HuH-7 (cell line): ENCODE data around the gene GPR35.
"Not testable (repeated sequence)": the region's sequence is repeated elsewhere in the genome, so short reads cannot be mapped to it uniquely, and the experiment has no call there.

ENCODE experiments used
- DNase-seq: peaks from one replicate; pipeline ENCODE4 v3.0.0; 2011; ENCODE audit warnings: low spot score

Gene GPR35

DNA sequence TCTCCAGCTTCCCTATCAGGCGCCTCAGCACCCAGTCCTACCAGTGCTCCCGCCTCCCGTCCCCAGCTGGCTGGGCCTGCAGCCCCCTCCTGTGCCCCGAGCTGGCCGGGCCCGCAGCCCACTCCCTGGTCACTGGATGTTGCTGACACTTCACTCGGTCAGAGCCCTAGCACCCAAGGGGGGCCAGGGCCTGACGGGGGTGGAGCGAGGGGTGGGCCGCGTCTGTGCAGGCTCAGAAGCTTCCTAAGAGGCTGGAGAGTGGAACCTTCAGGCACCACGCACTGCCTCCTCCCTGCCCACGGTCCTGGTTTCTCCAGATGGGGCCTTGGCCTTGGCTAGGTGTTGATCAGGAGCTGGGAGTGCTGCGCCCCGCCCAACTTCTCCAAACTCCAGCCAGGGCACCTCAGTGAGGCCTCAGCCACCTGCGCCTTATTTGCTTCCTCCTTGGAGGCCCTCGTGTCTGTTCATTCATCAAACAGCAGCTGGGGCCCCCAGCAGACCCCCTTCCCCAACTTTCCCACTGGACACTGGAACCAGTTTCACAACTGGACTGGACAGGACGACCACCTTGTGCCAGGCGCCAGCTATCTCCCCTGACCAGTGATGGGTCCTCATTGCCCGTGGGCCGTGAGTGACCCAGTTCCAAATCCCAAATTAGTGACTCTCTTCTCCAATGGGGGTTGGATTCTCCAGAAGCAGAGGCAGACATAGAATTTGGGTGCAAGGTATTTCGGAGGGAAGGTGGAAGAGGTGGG is 22.0 kb upstream of the GPR35 start:
- no peak for DNase-seq

DNA sequence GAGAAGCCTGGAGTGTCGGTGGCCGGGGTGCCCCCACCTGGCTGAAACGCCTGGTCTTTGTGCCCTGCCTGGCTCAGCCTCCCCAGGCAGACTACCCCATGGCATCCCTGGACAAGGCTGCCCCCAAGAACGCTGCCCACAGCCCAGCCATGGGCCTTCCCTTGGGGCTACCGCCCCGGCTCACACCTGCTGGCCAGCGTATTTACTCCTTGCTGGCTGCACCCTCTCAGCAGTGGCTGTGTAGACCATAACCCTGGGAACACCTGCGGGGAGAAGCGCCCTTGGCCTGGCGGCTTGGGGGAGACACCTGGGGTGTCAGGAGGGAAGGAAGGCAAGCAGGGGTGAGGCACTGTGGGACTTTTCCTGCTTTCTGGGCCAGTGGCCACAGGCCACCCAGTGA is 21.4 kb upstream of the GPR35 start:
- DNase-seq: no peak

DNA sequence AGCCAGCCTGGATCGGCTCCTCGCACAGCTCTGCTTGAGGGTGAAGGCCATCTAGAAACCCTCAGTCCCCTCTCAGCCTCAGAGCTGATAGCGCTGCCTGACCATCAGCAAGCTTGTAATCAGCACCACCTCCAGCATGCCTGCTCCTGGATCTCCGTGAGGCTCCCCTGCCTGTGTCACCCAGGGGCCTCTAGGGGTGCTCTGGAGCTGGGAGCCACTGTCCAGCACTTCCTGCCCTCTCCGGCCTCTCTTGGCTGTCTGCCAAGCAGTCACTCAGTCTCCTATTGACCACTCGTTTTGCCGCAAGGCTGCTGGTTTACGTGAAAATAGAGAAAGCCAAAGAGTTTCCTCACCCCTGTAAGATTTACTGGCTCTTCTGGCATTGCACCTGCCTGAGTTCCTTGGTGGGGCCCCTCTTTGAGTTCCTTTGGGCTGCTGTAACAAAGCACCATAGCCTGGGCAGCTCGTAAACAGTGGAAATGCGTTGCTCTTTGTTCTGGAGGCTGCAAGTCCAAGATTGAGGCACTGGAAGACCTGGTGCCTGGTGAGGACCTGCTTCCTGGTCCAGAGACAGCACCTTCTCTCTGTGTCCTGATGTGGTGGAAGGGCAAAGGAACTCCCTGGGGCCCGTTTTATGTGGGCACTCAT is 20.9 kb upstream of the GPR35 start:
- DNase-seq: peak; percentile 100

DNA sequence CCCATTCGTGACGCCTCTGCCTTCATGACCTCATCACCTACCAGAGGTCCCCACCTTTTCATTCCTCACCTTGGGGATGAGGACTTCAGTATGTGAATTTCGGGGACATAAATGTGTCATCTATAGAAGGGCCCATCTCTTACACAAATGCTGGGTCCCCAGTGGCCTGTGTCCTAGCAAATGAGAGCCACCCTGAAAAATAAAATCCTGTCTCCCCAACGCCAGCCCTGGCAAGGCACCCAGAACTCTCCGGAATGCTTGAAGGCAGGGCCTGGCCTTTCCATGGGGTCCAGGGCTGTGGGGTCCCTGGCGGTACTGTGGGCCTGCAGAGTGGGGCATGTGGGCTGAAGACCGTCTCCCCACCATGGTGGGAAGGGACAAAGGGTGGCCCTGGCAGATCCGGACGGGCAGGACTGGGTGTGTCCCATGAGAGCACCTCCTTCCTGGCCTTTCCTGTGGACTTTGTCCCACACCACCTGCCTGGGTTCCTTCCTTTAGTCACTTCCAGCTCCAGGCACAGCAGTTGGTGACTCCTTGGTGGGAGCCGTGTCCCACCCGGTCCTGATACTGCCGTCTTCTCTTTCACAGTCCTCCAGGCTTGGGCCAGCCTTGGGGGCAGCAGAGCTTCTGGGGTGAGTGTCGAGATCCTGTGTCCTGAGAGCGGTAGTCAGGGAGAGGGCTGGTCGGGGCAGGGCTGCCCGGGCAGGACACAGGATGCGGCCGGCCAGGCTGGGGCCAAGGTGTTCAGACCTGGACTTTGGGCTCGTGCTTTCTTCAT is 20.2 kb upstream of the GPR35 start:
- no peak for DNase-seq

DNA sequence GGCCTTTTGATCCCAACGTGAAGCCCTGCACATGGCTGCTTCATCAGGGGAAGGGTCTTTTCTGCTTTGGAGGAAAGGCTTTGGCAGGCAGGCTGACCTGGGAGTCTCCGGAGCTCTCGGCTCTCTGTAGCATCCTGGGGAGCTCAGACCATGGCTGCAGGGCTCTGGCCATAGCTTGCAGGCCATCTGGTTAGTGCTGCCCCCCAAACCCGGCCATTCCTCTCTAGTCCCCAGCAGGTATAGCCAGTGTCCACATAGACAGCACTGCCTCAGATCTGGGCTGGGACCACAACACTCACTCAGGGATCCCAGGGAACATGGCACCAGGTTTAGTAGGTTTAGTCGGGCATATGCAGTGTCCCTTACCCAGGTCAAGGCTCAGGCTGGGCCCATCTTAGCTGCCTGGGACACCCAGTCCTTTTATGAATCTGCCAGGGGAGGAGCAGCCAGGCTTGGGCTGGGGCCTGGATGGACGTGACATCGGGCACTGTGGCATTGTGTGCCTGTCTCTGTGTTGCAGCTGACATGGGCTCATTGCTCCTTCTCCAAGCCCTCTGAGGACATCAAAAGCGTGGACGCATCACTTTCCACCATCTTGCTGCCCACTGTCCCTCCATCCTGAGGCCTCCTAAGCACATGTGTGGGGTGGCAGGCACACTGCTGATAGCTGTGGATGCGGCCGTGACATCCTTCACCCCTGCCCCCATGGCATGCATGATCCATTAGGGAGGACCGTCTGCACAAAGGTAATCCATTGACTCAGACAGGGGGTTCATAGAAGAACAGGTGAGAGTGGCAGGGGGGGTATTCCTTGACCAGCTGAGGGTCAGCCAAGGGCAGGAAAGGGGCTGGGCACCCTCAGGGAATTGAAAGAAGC is 19.2 kb upstream of the GPR35 start:
- DNase-seq: no peak

DNA sequence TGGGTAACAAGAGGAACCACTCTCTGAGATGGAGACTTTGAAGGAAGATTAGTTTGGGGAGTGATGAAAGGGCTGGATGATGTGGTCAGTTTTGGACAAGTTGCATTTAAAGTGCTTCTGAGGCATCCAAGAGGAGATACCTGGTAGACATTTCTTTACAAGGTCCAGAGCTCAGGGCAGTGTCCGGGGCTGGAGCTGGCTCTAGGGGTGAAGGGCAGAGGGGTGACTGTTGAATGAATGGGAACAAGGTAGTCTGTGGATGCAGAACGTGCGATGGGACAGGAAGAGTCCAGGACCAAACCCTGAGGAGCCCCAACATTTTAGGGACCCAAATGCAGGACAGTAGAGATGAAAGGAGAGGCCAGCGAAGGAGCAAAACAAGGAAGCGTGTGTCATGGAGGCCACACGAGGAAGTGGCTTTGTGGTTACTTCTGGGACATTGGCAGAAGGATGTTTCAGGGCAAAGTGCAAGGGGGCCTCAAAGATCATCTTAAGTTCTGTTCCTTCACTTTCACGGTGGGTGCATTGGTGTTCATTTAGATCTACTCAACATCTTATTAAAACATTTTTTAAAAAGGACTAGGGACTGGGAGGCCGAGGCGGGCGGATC is 13.6 kb upstream of the GPR35 start:
- DNase-seq: no peak

DNA sequence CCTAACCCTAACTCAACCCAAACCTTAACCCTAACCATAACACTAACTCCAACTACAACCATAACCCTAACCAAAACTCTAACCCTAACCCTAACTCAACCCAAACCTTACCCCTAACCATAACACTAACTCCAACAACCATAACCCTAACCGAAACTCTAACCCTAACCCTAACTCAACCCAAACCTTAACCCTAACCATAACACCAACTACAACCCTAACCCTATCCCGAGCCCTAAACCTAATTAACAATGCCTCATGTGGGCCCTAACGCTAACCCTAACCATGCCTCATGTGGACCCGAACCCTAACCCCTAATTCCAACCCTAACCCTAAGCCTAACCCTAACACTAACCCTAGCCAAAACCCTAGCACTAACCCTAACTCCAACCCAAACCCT is 11.5 kb upstream of the GPR35 start:
- DNase-seq: no peak

DNA sequence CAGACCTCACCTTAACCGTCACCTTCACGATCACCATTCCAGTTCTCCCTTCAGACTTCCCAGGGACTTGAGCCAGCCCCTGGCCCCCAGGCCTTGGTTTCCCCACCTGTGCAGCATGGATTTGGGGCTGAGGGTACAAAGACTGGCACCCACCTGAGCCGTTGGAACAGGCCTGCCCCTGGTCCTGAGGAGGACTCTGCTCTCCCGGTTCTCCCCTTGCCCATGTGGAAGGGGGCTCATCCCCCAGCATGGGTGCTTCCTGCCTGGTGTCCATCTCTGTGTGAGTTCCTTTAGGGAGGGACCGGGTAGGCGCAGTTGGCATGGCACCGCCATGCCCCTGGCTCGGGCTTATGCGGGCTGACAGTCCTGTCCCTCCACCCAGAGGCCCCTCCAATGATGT is 10.9 kb upstream of the GPR35 start:
- DNase-seq: no peak

DNA sequence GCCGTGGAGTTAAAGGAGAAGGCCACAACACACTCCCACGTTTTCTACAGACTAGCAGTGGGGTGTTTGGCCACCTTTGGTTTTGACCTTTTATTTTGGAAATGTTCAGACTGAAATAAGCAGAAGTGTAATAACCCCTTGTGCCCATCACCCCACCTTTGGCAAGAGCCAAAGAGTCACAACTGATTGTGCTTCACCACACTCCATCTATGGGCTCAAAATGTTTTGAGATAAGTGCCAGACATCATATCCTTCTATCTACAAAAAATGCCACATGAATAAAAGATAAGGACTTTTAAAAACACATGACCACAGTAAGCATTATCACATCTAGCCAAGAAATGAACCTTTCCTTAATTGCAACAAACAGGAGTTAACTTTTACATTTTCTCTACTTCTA is 9.9 kb upstream of the GPR35 start:
- no peak for DNase-seq

DNA sequence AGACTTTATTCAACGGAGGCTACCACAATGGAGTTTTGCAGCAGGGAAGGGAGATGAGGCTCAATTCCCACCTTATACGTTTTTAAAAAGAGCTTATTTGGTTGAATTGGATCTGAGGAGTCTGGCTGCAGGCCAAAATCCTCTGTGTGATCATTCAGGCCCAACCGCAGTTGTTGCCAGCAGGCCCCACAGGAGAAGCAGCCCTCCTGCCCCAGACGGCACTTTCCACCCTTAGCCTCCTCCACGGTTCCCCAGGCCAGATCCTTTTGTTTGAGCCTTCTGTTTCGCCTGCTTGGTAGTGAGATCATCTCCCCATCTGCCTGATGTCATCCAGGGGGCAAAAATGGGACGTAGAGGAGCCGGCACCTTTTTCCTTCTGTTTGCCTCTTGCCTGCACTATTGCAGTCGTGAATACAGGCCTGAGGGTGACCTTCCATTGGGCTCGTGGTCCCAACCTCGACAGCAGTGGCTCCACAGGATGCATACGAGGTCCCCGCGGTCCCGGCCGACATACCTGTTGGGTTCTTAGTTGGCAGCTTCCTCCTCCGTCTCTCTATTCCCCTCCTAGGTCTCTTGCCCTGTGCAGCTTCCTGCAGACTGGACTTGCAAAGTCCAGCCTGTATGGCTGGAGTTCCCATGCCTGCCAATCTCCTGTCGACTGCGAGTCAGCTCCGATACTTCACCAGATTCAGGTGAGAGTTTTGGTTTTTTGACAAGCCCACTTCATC is 9.3 kb upstream of the GPR35 start:
- no peak for DNase-seq

DNA sequence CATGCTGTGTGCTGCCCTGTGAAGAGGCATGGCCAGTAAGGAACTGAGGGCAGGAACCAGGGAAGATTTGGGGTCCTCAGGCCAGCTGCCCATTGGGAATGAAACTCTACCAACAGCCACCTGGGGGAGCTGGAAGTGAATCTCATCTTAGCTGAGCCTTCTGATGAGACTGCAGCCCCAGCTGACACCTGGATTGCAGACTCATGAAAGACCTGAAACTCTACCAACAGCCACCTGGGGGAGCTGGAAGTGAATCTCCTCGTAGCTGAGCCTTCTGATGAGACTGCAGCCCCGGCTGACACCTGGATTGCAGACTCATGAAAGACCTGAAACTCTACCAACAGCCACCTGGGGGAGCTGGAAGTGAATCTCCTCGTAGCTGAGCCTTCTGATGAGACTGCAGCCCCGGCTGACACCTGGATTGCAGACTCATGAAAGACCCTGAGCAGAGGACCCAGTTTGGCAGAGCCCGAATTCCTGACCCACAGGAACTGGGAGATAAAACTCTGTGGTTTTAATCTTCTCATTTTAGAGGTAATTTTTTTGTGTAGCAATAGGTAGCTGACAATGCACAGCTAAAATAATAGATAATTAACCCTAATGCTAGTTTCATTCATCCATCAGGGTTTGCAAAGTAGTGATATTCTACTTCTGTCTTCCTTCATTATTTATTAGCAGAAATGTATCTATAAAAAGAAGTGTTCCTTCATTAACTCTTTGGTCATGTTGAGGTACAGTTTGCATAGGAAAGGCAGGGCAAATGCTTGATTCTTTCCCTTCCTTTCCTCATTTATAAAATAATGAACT is 8.2 kb upstream of the GPR35 start:
- DNase-seq: not testable (repeated sequence)

DNA sequence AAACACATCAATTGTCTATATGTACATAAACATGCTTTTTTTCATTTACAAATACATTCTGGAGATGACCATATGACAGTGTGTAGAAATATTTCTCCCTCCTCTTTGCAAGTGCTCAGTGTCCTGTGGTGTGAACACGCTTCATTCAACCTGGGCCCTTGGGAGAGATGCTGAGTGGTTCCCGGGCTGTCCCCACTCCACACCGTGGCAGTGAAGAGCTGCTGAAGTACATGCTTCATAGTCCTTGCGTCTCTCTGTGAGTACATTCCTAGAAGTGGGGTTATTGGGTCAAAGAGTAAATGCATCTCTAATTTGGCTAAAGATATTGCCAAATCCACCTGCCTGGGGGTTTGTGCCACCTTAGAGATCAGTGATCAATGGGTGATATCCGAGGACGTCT is 6.5 kb upstream of the GPR35 start:
- DNase-seq: no peak

DNA sequence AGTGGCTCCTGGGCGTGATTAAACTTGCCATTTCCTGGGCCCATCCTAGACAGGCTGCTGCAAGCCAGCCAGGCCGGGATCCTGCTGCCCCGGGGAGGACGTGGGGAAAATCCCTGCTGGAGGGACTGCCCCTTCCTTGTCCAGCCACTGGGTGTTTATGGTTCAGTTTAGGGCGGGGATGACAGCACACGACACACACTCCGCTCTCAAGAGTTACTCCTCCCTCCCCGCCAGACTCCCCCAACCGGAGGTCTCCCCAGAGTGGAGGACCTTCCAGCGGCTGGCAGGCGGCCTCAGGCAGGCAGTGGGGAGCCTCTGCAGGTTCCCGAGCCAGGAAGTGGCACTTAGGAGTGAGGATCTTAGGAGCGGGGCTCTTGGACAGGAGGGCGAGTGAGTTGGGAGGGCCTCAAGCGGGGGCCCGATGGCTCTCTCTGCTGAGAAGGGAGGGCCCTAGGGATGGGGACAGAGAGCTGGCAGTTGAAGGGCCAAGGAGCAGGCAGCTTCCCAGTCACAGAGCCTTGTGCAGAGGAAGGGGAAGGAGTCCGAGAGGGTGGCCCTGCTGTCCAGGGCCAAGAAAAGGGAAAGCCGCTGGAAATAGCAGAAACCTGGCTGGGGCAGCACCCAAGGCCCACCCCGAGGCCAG is 5.7 kb upstream of the GPR35 start:
- DNase-seq: peak; percentile 62

DNA sequence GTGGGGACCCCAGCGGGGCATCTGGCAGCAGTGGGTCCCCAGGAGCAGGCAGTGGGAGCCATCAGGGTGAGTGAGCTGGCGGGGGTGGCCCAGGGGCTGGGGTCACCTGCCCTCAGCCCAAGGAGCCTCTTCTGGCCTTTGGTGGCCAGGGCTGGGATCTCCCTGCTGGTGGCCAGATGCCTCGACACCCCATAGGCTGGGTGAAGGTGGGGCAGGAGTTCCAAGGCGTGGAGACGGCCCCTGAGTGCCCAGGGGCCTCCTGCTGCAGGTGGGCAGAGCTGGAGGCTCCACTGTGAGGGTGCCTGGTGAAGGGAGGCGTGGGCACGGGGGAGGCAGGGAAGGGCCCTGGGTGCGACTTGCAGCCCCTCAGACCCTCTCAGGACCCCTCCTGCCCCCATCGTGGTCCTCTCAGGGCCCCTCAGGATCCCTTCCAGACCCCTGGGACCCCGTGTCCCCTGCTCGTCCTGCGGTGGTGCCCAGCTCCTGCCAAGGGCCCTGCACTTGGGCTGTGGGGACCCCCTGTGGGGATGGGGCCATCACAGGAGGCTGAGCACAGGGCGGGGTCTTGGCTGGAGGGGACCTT is 5.0 kb upstream of the GPR35 start:
- no peak for DNase-seq

DNA sequence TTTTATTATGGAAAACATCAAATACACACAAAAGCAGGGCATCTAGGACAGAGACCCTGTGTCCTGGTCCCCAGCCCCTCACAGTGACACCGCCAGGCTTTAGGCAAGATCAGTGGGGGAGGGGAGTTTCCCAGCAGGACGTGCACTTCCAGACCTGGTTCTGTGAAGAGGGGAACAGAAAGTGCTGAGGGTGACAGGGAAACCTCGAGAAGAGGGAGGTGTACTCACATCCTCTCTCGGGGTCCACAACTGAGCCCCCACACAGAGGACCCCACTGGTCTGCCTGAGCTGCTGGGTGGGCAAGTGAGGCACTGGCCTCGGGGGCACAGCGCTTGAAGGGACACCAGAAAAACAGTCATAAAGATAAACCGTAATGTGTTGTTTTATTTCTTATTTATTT is 4.4 kb upstream of the GPR35 start:
- no peak for DNase-seq

DNA sequence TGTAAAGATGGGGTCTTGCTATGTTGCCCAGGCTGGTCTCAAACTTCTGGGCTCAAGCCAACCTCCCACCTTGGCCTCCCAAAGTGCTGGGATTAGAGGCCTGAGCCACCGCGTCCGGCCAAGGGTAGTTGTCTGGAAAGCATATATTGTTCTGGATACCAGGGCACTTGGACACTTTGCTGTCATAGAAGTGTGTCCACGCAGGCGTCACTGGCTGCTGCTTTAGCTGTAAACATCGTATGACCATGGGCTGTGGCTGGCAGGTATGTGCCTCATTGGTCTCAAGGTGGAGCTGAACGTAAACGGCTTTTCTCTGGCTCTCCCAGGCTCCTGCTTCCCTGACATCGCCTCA is 3.2 kb upstream of the GPR35 start:
- DNase-seq: no peak

DNA sequence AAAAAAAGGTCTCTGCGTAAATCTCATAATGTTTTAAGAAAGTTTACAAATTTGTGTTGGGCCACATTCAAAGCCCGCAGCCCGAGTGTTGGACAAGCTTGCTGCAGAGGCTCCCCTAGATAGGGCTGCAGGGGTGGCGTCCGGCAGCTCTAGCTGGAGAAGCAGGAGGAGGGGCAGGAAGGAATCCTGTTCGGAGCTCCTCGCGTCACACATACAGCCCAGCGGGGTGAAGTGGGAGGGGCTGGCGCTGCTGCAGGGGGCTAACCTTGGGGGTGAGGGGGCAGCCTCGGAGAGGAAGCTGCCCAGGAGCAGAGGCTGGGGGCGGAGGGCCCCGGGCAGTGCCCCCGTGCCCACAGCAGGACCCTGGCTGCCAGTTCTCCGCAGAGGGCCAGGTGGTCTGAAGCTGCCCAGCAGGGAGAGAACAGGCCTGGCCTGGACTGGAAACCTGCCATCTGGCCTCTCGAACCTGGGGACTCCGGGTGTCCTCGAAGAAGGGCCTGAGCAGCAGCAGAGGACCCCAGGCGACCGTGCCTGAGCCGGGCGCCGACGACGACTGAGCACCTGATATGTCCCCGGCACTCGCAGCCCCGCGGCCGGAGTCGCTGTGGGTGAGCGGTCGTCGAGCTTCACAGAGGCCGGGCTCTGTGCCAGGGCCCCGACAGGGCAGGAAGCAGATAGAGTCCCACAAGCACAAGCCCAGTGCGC is 2.6 kb upstream of the GPR35 start:
- no peak for DNase-seq

DNA sequence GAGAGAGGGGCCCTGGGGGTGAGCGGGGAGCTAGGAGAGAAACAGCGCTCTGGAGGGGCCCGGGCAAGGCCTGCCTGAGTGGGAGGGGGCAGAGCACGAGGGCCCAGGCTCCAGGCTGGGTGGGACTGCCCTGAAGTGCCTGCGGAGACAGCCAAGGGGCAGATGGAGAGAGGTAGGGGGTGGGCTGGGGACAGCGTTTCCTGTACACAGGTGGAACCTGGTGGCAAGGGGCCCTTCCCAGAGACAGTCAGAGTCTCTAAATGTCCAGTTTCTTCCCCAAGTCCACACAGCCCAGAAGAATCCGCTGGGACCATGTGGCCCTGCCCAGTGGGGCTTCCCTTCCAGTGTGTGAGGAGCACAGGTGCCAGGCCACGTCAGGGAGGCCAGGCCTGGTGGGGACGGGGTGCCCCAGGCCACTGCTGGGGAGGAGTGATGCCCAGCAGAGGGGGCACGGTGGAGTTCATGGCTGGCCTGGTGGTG is 1.7 kb upstream of the GPR35 start:
- DNase-seq: no peak
